ENCODE data around the gene TMIGD3.

TMIGD3 gene

DNA sequence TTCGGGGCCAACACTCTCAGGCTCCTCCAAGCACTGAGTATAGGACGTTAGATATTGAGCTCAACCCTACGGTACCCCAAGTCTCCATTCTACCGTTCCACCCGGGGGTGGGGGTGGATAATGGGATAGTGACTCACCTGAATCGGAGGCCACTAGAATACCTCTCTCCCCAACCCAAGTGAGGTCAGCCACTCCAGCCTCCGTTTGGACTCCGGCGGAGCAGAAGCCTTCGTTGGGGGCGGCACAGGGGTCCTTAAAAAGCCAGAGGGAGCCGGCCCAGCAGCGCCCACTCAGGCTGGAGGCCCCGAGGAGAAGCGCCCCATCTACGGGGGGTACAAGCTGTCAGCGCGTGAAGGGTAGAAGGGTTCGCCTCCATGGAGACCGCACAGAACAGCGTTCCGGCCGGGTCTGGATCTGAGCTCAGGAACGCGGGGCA lies 54.9 kb downstream of the TMIGD3 start:
- no peak for DNase-seq (ENCODE audit: low read depth, low spot score)

DNA sequence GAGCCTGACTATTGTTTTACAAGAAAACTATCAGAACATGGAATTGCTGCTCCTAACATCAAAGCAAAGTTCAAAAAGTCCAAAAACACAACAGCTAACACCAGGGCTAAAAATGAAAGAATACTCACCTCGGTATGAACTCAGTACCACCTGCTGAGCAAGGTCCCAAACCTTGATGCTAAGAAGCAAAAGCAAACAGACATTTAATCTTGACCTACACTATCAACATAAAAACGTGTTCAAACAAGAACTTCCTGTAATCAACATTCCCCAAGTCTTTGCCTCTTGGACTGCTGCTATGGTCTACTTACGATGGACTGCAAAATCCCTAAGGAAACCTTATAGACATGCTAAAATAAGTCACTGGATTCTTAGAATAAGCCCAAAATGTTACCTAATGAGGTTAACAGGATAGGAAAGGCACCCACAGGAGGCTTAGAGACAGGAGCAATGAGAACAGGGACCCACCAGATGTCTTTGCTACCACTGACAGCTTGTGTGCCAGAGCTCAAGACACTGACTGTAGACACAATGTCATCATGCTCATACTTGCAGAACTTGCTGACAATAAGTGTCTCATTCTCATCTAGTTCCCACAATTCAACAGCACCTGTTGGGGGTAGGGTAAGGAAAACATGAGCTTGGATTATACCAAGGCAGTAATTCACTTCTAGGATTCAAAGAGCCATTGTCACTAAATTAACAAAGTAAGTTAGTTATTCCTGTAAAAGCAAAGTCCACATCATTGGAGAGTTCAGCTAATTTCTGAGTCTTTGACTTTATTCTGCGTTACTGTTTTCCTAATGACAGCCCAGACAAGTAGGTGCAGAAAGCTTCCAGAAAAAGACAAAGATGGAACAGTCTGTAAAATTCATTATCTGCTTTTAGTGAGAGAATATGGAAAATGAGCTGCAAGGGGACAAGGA lies 56.2 kb downstream of the TMIGD3 start:
- no peak for DNase-seq (ENCODE audit: low read depth, low spot score)

DNA sequence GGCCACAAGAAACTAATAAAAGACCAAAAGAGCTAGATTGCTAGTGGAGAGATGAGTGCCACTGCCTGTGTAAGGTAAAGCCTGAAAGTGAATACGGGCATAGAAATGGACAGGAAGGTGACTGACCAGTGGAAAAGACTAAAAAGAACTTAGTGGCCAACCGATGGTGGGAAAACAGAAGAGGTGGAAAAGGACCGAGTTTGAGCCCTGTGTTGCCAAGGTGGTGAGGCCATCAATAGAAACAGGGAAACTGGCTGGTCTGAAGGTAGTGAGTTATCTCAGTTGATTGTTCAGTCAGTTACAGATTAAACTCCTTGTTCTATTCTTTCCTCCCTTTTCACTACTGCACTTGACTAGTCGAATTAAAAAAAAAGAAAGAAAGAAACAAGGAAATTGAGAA lies 56.9 kb downstream of the TMIGD3 start:
- no peak for DNase-seq (ENCODE audit: low read depth, low spot score)

DNA sequence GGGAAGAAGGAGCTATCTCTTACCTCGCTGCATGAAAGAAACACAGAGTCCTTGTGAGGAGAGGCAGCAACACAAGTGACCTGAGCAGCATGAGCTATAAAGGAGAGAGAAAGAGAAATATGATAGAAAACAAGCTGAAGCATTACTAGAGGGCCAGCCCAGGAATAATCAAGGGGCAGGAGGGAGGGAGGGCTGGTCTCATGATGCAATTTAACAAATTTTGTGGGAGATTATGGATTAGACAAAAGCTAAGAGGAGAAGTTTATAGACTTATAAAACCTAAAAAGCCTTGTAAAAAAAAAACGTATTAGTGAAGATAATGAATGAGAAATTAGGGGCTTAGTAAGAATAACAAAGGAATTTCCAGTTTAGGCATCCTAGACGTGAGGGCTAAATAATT lies 59.4 kb downstream of the TMIGD3 start:
- DNase-seq (ENCODE audit: low read depth, low spot score), result no peak

DNA sequence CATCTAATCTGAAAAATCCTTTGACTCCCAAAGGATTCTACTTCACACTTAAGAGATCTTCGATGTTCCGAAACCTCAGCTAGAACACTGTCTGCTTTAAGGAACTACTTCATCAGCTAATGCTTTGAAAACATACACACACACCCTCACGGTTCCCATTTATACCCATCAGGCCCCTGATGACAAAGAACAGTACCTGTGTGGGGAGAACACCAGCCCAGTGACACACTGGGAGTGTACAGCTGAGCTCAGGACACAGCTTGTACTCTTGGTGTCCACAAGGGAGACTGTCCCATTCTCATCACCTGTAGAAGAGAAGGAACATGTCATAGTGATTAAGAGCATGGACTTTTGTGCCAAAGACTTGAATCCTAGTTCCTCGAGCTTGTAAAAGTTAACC lies 61.0 kb downstream of the TMIGD3 start:
- DNase-seq (ENCODE audit: low read depth, low spot score), result no peak

DNA sequence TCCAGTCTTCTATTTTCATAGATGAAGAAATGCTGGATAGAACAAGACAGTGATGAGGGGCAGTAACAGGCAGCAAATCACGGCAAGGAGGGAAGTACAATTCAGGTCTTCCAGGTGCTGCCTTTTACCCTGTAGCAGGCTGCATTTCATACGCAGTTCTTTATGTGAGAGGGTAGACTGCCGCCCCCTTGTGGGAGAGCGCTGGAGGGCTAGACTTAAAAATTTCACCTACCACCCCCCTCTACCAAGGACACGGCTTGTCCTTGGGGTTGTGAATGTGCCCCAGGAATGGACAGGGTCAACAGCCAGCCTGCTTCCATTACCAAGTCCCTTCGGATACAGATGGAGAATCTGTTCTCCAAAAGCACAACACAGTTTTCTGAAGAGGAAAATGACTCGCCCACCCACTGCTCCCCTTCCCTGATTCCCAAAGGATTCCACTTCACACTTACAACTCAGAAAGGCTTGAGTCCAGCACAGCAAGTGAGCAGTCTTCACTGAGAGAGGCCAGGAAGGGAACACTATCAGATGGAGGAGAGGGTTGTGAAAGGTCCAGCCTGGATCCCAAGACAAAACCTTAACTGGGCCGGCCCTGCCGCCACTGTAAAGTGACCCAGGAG lies 61.8 kb downstream of the TMIGD3 start:
- DNase-seq (ENCODE audit: low read depth, low spot score), result no peak

DNA sequence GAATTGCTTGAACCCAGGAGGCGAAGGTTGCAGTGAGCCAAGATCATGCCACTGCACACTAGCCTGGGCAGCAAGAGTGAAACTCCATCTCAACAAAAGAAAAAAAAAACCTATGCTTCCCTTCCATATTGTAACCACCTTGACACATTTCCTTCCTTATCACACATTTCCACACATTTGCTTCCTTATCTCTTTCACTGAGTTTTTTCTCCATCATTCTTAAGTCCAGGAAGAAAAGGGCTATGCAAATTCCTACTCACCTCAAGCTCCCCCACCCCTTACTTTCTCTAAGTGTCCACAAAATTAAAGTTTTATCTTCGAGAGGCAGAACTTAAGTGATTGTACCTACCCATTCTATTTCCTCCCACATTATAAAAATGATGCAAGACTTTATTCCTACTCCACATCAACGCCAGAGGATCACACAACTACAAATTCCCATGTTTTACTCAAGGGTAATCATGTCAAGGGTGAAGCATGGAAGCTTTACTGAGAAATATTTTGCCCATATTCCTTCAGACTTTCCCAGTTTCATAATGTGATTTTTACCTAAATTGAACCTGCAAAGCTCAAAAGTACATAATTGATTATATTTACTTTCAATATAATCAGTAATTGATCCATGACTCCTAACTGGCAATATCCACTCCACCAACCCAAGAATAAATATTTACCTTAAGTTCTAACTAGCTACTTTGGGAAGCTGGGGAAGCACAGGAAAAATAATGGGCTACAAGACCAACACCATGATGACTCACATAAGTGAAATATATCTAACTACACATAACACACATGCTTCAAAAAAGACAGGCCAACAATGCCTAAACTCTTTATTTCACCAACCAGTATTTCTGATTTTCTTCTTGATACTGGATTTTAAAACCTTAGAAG lies 63.7 kb downstream of the TMIGD3 start:
- no peak for DNase-seq (ENCODE audit: low read depth, low spot score)

DNA sequence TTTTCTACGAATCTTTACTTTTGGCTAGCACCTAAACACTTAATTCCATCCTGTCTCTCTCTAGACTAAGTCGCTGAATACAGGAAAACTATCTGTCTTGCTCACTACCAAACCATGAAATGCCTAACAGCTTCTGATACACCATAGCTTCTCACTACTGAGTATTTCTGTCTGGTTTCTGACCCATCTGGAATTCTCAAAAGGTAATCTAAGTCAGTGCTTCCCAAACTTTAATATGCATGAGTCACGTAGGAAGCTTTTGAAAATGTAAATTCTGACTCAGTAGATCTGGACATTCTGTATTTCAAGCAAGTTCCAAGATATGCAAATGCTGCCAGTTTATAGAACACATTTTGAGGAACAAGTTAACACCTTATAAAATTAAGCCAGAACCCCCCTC lies 66.7 kb downstream of the TMIGD3 start:
- no peak for DNase-seq (ENCODE audit: low read depth, low spot score)

Data from activated naive CD8-positive, alpha-beta T cell treated with anti-CD3 and anti-CD28 coated beads, Interleukin-2, amount 50 U/mL, for 16 hours (primary cell).